HepG2 (cell line): ENCODE data around the gene RABIF. TPM values are rescaled to one million over a fixed set of nuclear protein-coding genes. Genes with fewer than 3 reads are reported as not detected.

Experiments
- ATAC-seq: fragments of 200-7000 bp; cut with Tn5 transposase; 3 replicates; pipeline ENCODE4 v1.9.1; 2020; ENCODE audit warnings: mild to moderate bottlenecking, moderate library complexity
- BruUV-seq: library from RNA; stranded (reverse); fragments of 400-500 nt; replicated peaks from 2 replicates; lab custom pipeline; 2021; lab: Mats Ljungman, UMichigan
- CTCF ChIA-PET: fragments of 300-600 bp; formaldehyde crosslinking; extraction: SDS; loops from one replicate; lab custom pipeline; 2021; ENCODE audit warnings: low total read pairs, inconsistent platforms, low intra/inter-chr PET ratio; lab: Yijun Ruan, JAX
- POLR2A ChIA-PET: fragments of 350-600 bp; sonication (Branson Sonifier 250); formaldehyde crosslinking; loops from one replicate; lab custom pipeline; 2020; ENCODE audit warnings: antibody characterized with exemption, inconsistent platforms; lab: Yijun Ruan, JAX
- DNase-seq: peaks from one replicate; pipeline ENCODE4 v3.0.0-alpha.2; 2015; ENCODE audit warnings: low spot score
- FAIRE-seq: peaks from 3 replicates; lab custom pipeline; 2011; peaks lifted over from hg19 to GRCh38; lab: Jason Lieb, UNC
- H2AFZ ChIP-seq: one replicate; pipeline ENCODE4 v1.6.1; 2011; ENCODE audit warnings: low read length, inconsistent platforms
- H3K27ac ChIP-seq: fragments of 300-600 bp; 3 replicates; pipeline ENCODE4 v1.8.0; 2011; ENCODE audit warnings: mixed run types, mild to moderate bottlenecking, mixed read lengths, low read length, inconsistent platforms; ENCODE audit not compliant: insufficient read depth; ENCODE audit errors: extremely low read length
- H3K27me3 ChIP-seq, 2 experiments: fragments of 200-600 bp in 1 of 2; 2 replicates in 1 of 2; 3 replicates in 1 of 2; pipeline versions ENCODE4 v1.6.0 to v1.8.0; 2011; ENCODE audit warnings: low read length in 2 of 2, mild to moderate bottlenecking in 2 of 2, moderate library complexity in 2 of 2, inconsistent platforms in 1 of 2; ENCODE audit not compliant: insufficient read depth in 2 of 2, control insufficient read depth in 1 of 2
- H3K36me3 ChIP-seq, 2 experiments: fragments of 200-600 bp in 1 of 2; replicated peaks in 1 of 2; 2 replicates in 1 of 2; 3 replicates in 1 of 2; pipeline versions ENCODE4 v1.5.1 to v1.8.0; 2011; ENCODE audit warnings: low read length in 2 of 2, inconsistent platforms in 1 of 2; ENCODE audit not compliant: insufficient read depth in 2 of 2, control insufficient read depth in 1 of 2
- H3K4me1 ChIP-seq: 2 replicates; pipeline ENCODE4 v1.5.1; 2012; ENCODE audit warnings: low read length, inconsistent platforms; ENCODE audit not compliant: insufficient read depth
- H3K4me2 ChIP-seq: 2 replicates; pipeline ENCODE4 v1.6.0; 2011; ENCODE audit warnings: low read depth, low read length, inconsistent platforms
- H3K4me3 ChIP-seq, 3 experiments: fragments of 200-600 bp in 1 of 3; sonication (generic), shearing (Covaris generic) in 1 of 3; replicated peaks in 1 of 3; 2 replicates each; pipeline ENCODE4 v1.5.1; 2011 to 2016; ENCODE audit warnings: low read length in 3 of 3, inconsistent platforms in 2 of 3, low read depth in 2 of 3, mild to moderate bottlenecking in 2 of 3, control low read depth in 1 of 3, mixed read lengths in 1 of 3; ENCODE audit not compliant: insufficient read depth in 1 of 3
- H3K79me2 ChIP-seq: one replicate; pipeline ENCODE4 v1.6.1; 2011; ENCODE audit warnings: low read length, inconsistent platforms; ENCODE audit not compliant: insufficient read depth
- H3K9ac ChIP-seq: 2 replicates; pipeline ENCODE4 v1.6.0; 2011; ENCODE audit warnings: mild to moderate bottlenecking, low read depth, low read length, inconsistent platforms; ENCODE audit not compliant: insufficient read depth
- H3K9me3 ChIP-seq: 2 replicates; pipeline ENCODE4 v1.5.1; 2012; ENCODE audit warnings: mild to moderate bottlenecking, low read length
- H4K20me1 ChIP-seq: 2 replicates; pipeline ENCODE4 v1.6.0; 2011; ENCODE audit warnings: inconsistent platforms, mild to moderate bottlenecking, low read length, moderate library complexity; ENCODE audit not compliant: insufficient read depth
- ETV6 ChIP-seq: sonication (generic); formaldehyde crosslinking; conservative IDR thresholded peaks from 2 replicates; pipeline ENCODE4 v1.4.0; 2020; ENCODE audit warnings: missing genetic modification reagents
- FLYWCH1 ChIP-seq: sonication (generic); formaldehyde crosslinking; IDR thresholded peaks from 2 replicates; pipeline ENCODE4 v1.8.1; 2023; ENCODE audit warnings: mild to moderate bottlenecking, missing genetic modification reagents
- GABPA ChIP-seq, 2 experiments: IDR thresholded peaks; 2 replicates each; pipeline ENCODE4 v1.6.1; 2011 to 2016; ENCODE audit warnings: low read depth in 2 of 2, low read length in 1 of 2, missing biosample characterization in 1 of 2, missing genetic modification characterization in 1 of 2
- GFI1 ChIP-seq: sonication (generic); formaldehyde crosslinking; IDR thresholded peaks from 2 replicates; pipeline ENCODE4 v1.5.0; 2020; ENCODE audit warnings: missing genetic modification reagents, mild to moderate bottlenecking, borderline replicate concordance
- HOXA3 ChIP-seq: sonication (generic); formaldehyde crosslinking; IDR thresholded peaks from 2 replicates; pipeline ENCODE4 v1.5.0; 2020; ENCODE audit warnings: missing genetic modification reagents
- KDM4B ChIP-seq: sonication (generic); formaldehyde crosslinking; IDR thresholded peaks from 2 replicates; pipeline ENCODE4 v1.4.0; 2020; ENCODE audit warnings: missing genetic modification reagents
- MAF1 ChIP-seq: sonication (generic); formaldehyde crosslinking; IDR thresholded peaks from 2 replicates; pipeline ENCODE4 v1.5.0; 2020; ENCODE audit warnings: missing genetic modification reagents, borderline replicate concordance
- MTA3 ChIP-seq: sonication (generic); formaldehyde crosslinking; IDR thresholded peaks from 2 replicates; pipeline ENCODE4 v1.4.0; 2020; ENCODE audit warnings: missing genetic modification reagents
- POLR2G ChIP-seq: fragments of 200-400 bp; formaldehyde crosslinking; IDR thresholded peaks from 2 replicates; pipeline ENCODE4 v1.6.1; 2018; ENCODE audit warnings: mild to moderate bottlenecking, low read depth, low read length, moderate library complexity
- RAD21 ChIP-seq: fragments of 450-650 bp; formaldehyde crosslinking; IDR thresholded peaks from 2 replicates; pipeline ENCODE4 v1.5.0; 2020; ENCODE audit warnings: mild to moderate bottlenecking
- TAF15 ChIP-seq: fragments of 200-400 bp; formaldehyde crosslinking; IDR thresholded peaks from one replicate; pipeline ENCODE4 v1.6.1; 2018; ENCODE audit warnings: mild to moderate bottlenecking, low read depth, low read length; ENCODE audit not compliant: poor library complexity, severe bottlenecking
- TARDBP ChIP-seq: sonication (generic); formaldehyde crosslinking; IDR thresholded peaks from 2 replicates; pipeline ENCODE4 v1.8.0; 2022; ENCODE audit warnings: mild to moderate bottlenecking, missing genetic modification reagents
- TBP ChIP-seq: sonication (generic); formaldehyde crosslinking; IDR thresholded peaks from 2 replicates; pipeline ENCODE4 v1.5.0; 2020; ENCODE audit warnings: missing genetic modification reagents
- YY1 ChIP-seq: IDR thresholded peaks from 2 replicates; pipeline ENCODE4 v1.6.1; 2011; ENCODE audit warnings: low read length, low read depth, moderate library complexity, mild to moderate bottlenecking; ENCODE audit not compliant: insufficient read depth, insufficient replicate concordance
- ZMYM3 ChIP-seq: sonication (generic); formaldehyde crosslinking; IDR thresholded peaks from 2 replicates; pipeline ENCODE4 v1.5.1; 2020; ENCODE audit warnings: mild to moderate bottlenecking, missing genetic modification reagents
- ZMYM4 ChIP-seq: sonication (generic); formaldehyde crosslinking; IDR thresholded peaks from 2 replicates; pipeline ENCODE4 v1.8.1; 2023; ENCODE audit warnings: mild to moderate bottlenecking, missing genetic modification reagents
- ZNF3 ChIP-seq: IDR thresholded peaks from 2 replicates; pipeline ENCODE4 v1.7.0; 2017; ENCODE audit warnings: inconsistent platforms
- ZNF30 ChIP-seq: sonication (generic); formaldehyde crosslinking; IDR thresholded peaks from 2 replicates; pipeline ENCODE4 v1.5.0; 2020; ENCODE audit warnings: mild to moderate bottlenecking, missing genetic modification reagents
- ZNF33B ChIP-seq: sonication (generic); formaldehyde crosslinking; IDR thresholded peaks from 2 replicates; pipeline ENCODE4 v1.5.1; 2020; ENCODE audit warnings: mild to moderate bottlenecking, missing genetic modification reagents
- ZNF546 ChIP-seq: sonication (generic); formaldehyde crosslinking; conservative IDR thresholded peaks from 2 replicates; pipeline ENCODE4 v1.8.1; 2023; ENCODE audit warnings: mild to moderate bottlenecking, missing genetic modification reagents
- ZNF558 ChIP-seq: sonication (generic); formaldehyde crosslinking; IDR thresholded peaks from 2 replicates; pipeline ENCODE4 v1.9.0; 2022; ENCODE audit warnings: mild to moderate bottlenecking, missing genetic modification reagents, borderline replicate concordance
- WGBS: methylation state at CpG from one replicate; pipeline ENCODE4 v1.1.6; 2017; ENCODE audit warnings: low lambda C conversion rate; 5-methylcytosine and 5-hydroxymethylcytosine counted together
- in situ Hi-C: cut with HindIII; loops from 2 replicates; pipeline ENCODE4 v1.10.0; 2017; ENCODE audit warnings: low pct_unique_long_range_greater_than_20kb; ENCODE audit not compliant: extremely low pct_ligation_motif_present
- intact Hi-C: fragments of 100-400 bp; cut with micrococcal nuclease; formaldehyde crosslinking; loops from one replicate; pipeline ENCODE4 v1.10.0; 2022; ENCODE audit not compliant: unreplicated experiment
- polyA plus RNA-seq, 8 experiments: library from polyadenylated mRNA; depleted of rRNA in 3 of 8; stranded (reverse) in 7 of 8; unstranded in 1 of 8; fragments of >200 nt; fragmentation: Illumina TruSeq in 4 of 8; extraction: Trizol in 4 of 8; gene quantifications; 2 replicates each; pipeline versions ENCODE4 v1.2.1 to v1.2.3, GENCODE V29; 2011 to 2016; ENCODE audit warnings: low read depth in 4 of 8, missing spikeins in 1 of 8, mixed read lengths in 1 of 8; ENCODE audit not compliant: insufficient read depth in 1 of 8
- total RNA-seq, 5 experiments: library from RNA; depleted of rRNA; stranded (reverse); fragments of >200 nt; fragmentation: Illumina TruSeq; extraction: Trizol; gene quantifications; 2 replicates each; pipeline ENCODE4 v1.2.3, GENCODE V29; 2016; ENCODE audit warnings: low read depth in 1 of 5
- TF ChIP-seq, protein P1 (sequence below): sonication (generic); formaldehyde crosslinking; IDR thresholded peaks from 2 replicates; pipeline ENCODE4 v1.4.0; 2020; ENCODE audit warnings: missing genetic modification reagents
- TF ChIP-seq, protein P2 (sequence below): sonication (generic); formaldehyde crosslinking; IDR thresholded peaks from 2 replicates; pipeline ENCODE4 v1.4.0; 2020; ENCODE audit warnings: missing genetic modification reagents

Gene RABIF
- total and polyA plus RNA-seq, 2 of the 13 experiments (the other 11 are each of a cell fraction or from before 2014, with no cell fraction given), result 7.6 to 8.3 TPM

DNA sequence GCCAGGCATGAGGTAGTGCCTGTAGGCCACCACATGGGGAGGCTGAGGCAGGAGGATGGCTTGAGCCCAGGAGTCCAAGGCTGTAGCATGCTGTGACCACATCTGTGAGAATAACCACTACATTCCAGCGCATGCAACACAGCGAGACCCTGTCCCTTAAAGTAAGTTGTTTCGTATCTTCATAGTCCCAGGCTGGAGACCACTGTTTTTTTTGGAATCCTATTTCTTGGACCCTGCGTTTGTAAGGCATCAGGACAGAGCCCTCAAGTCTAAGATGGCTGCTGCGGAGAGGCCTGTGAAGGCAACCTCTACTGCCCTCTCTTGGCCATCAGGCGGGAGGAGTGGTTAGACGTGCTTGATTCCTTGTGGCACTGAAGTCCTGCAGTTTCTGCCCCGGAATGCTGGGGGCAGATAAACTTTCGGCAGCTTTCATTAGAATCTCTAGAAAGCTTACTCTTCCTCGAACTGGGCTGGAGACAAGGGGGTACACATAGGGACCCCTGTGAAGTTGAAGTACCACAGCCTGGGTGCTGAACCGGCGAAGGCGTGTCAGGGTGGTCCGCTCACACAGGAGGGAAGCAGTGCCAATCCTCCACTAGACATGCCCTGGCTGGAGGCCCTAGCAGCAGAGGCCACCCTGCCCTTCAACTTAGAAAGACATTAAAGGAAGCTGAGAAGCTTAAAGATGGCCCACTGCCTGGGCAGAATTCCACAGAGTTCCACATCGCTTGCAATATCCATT lies 36.6 kb downstream of the RABIF start:
- no peak overlapping the region for H3K4me2 ChIP-seq
- no peak overlapping the region for H3K4me3 ChIP-seq
- 80% methylated on average over 13 of the region's 15 CpGs for WGBS
- no peaks in the 10 kb centered on the region for H4K20me1 ChIP-seq
- H2AFZ ChIP-seq, result no peak overlapping the region
- H3K27ac ChIP-seq, result no peak overlapping the region
- intact Hi-C loops (no loop called here), in situ Hi-C loops (no loop called here)
- H3K9ac ChIP-seq, result no peak overlapping the region
- no TSS peak for BruUV-seq
- FAIRE-seq (peak; percentile 4), DNase-seq (peak; percentile 39), ATAC-seq (peak; percentile 43)
- no peaks in the 10 kb centered on the region for H3K9me3 ChIP-seq
- POLR2A ChIA-PET, result interaction anchor here (1.3 to 1.5 kb wide), 2 partner anchors 11 to 36 kb away, joined by 3 read pairs; no protein-coding TSS in a partner anchor
- H3K4me1 ChIP-seq, result peaks cover 49% of the 10 kb centered on the region
- H3K27me3 ChIP-seq, result no peaks in the 10 kb centered on the region
- no peaks in the 10 kb centered on the region for H3K79me2 ChIP-seq
- H3K36me3 ChIP-seq, result peaks cover 1 to 12% of the 10 kb centered on the region in 2 experiments; a peak in 2 of 5 replicates
- CTCF ChIA-PET, result no interaction called here
- TF ChIP-seq, protein P1, sequence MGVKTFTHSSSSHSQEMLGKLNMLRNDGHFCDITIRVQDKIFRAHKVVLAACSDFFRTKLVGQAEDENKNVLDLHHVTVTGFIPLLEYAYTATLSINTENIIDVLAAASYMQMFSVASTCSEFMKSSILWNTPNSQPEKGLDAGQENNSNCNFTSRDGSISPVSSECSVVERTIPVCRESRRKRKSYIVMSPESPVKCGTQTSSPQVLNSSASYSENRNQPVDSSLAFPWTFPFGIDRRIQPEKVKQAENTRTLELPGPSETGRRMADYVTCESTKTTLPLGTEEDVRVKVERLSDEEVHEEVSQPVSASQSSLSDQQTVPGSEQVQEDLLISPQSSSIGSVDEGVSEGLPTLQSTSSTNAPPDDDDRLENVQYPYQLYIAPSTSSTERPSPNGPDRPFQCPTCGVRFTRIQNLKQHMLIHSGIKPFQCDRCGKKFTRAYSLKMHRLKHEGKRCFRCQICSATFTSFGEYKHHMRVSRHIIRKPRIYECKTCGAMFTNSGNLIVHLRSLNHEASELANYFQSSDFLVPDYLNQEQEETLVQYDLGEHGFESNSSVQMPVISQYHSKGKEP, result no peak
- no peak for TF ChIP-seq ZNF3
- no peak for TF ChIP-seq ZNF558 (CRISPR knock-in tag)
- TF ChIP-seq, protein P2, sequence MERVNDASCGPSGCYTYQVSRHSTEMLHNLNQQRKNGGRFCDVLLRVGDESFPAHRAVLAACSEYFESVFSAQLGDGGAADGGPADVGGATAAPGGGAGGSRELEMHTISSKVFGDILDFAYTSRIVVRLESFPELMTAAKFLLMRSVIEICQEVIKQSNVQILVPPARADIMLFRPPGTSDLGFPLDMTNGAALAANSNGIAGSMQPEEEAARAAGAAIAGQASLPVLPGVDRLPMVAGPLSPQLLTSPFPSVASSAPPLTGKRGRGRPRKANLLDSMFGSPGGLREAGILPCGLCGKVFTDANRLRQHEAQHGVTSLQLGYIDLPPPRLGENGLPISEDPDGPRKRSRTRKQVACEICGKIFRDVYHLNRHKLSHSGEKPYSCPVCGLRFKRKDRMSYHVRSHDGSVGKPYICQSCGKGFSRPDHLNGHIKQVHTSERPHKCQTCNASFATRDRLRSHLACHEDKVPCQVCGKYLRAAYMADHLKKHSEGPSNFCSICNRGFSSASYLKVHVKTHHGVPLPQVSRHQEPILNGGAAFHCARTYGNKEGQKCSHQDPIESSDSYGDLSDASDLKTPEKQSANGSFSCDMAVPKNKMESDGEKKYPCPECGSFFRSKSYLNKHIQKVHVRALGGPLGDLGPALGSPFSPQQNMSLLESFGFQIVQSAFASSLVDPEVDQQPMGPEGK (CRISPR knock-in tag), result no peak
- TF ChIP-seq YY1, result peak; percentile 87
- TF ChIP-seq TAF15, result no peak
- no peak for TF ChIP-seq ZMYM3 (CRISPR knock-in tag)
- no peak for TF ChIP-seq POLR2G
- TF ChIP-seq HOXA3, result 0 out of 2 replicates have a peak, but pooled peaks have one; percentile 24
- TF ChIP-seq RAD21, result peak; percentile 44; the same call in 1 of the 2 replicates
- TF ChIP-seq ZMYM4 (CRISPR knock-in tag), result peak; percentile 22; the same call in 1 of the 2 replicates
- TF ChIP-seq TARDBP, result no peak
- TF ChIP-seq MAF1, result no peak
- TF ChIP-seq GFI1, result no peak
- TF ChIP-seq ETV6, result no peak
- TF ChIP-seq KDM4B (CRISPR knock-in tag), result no peak
- no peak for TF ChIP-seq ZNF546 (CRISPR knock-in tag)
- no peak for TF ChIP-seq FLYWCH1 (CRISPR knock-in tag)
- no peak for TF ChIP-seq GABPA (IDR thresholded peaks at IDR 0.05; ENCODE audit: low read depth, low read length)
- TF ChIP-seq GABPA (CRISPR knock-in tag; IDR thresholded peaks at IDR 0.05; ENCODE audit: low read depth), result no peak
- no peak for TF ChIP-seq MTA3 (CRISPR knock-in tag)
- no peak for TF ChIP-seq ZNF30 (CRISPR knock-in tag)
- no peak for TF ChIP-seq TBP (CRISPR knock-in tag)
- no peak for TF ChIP-seq ZNF33B (CRISPR knock-in tag)
